RKO (cell line): ENCODE measurements around the gene DDIAS.

Experiments
- DNase-seq: peaks from one replicate; pipeline ENCODE4 v3.0.0-alpha.2; 2016; ENCODE audit warnings: low spot score

DDIAS gene

DNA sequence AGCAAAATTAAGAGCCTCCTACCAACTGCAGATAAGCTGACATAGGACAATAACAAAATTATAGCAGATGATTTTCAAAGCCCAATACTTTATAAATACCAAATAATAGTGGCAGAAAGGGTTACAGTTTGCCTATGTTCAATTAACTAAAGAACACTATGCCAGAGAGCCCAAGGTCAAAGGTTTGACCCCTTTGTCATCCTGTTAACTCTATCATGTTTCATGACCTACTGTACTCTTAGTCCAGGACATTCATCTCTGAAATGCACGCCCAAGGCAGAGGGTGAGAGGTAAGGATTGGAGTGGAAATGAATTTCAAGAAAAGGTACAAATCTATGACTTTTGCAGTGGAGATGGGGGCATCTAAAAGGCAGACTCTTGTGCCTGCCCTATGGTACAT lies 70.6 kb downstream of the DDIAS start:
- DNase-seq: no peak

DNA sequence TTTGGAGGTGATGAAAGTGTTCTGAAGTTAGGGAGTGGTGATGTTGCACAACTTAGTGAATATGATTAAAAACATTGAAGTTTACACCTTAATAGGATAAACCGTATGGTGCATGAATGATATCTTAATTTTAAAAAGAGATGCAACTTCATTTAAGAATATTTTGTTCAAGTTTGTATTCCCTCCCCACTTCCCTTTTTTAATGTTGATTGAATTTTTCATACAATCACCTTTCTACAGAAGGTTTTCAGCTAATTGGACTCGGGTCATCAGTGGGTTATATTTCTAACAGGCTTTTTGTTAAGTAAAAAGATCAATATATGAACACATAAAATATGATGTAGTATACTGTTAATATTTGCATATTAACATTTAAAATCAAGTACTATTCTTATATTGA lies 72.6 kb downstream of the DDIAS start:
- DNase-seq: no peak

DNA sequence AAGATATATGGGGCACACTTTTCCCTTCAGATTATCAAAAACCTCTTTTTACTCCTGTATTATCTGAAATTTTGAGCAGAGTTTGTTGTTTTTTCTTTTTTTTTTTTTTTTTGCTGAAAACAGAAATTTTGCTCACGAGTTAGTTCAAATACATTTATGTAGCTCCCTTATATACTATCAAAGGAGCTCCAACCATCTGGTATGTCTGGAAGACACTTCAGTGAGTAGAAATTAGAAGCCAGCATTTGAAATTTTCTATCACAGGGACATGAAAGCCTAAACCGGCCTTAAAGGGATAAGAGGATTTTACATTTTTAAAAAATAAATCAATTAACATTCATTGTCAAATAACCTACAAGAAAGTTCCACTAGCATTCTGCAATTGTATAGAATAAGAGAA lies 73.3 kb downstream of the DDIAS start:
- no peak for DNase-seq

DNA sequence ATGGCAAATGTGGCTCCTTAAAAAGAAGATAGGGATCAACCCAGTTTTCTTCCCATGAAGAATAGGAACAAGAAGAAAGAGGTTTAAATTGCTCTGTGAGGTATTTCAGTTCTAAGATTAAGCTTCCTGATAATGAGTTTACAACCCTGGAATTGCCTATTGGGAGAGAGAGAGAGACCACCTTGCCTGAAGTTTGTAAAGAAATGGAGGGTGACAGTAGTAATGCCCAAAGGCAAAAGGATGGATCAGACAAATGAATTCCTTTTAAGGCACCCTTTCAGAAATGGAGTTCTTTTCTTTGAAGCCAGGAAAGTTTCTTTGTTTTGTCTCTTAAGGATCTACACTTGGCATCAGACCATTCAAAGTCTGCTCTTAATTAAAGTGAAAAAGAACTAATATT lies 74.3 kb downstream of the DDIAS start:
- DNase-seq: no peak

DNA sequence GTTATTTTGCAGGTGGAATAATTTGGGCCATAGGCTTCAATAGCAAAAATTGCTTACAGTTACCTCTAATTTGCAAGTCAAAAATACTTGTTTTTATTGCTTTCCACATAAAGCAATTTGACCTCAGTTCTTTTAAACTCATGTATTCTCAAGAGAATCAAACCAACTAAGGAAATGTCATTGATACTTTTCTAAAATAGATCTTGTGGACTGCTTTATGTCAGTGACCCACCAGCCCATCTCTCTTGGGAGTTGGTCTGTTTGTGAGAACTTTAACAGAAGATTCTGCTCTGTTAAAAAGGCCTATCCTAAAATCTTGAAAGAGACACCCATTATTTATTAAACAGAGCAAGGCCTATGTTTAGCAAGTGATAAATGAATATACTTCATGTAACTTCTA lies 75.2 kb downstream of the DDIAS start:
- DNase-seq: no peak

DNA sequence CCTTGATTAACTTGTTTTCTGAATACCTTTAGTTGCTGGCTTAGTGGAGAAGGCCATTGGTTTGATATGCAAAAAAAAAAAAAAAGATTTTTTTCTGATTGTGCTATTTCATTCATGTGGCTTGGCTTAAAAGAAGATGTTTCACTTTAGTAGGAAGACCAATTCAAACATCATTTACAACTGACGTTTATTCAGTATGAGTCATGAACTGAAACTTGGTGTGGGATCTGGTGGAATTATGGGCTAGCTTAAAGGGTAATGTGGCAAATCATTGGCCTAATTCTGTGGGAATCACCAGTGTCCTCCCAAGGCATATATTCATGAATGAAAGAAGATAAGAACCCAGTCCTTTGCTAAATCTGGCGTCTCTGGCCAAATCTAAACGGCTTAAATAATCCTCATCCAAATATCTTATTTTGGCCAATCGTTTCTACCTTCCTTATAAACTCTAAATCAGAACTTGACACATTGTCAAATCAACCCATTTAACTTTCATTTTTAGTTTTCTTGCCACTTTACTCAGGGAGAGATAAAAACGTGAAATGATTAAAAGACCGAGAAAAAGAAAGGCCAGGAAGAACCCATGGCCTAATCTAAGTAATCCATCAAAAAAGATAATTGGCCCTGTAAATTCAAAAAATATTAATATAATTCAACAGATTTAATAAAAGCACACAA lies 77.0 kb downstream of the DDIAS start:
- no peak for DNase-seq

DNA sequence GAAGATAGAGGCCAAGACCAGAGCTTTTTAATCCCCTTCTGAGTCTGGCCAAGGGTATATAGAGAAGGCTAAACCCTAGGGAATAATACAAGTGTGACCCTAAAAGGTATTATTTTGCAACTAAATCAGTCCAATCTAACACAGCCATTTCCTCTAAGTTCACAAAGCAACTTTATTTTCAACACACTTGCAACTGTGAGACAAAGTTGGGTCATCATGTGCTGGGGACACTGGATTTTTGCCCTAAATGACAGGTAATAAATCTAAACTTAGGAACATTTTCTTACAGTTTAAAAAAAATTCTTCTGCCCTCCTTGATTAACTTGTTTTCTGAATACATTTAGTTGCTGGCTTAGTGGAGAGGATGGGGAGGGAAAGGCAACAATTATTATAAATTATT lies 78.3 kb downstream of the DDIAS start:
- no peak for DNase-seq

DNA sequence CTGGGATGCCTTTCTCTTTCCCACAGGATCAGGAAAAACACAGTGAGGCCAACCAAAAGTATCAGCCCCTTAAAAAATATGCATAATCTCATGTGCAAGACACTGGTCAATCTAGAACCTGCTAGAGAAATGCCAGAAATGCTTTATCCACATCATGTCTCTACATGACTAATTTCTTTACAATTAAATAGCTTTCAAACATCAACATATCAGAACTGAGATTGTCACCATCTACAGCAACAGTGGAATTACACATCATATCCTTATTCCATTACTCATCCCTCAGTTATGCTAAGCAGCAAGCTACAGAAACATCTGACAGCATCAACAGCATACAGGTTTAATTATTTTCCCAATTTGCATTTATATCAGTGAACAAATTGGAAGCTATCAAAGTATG lies 78.8 kb downstream of the DDIAS start:
- DNase-seq: peak; percentile 92

DNA sequence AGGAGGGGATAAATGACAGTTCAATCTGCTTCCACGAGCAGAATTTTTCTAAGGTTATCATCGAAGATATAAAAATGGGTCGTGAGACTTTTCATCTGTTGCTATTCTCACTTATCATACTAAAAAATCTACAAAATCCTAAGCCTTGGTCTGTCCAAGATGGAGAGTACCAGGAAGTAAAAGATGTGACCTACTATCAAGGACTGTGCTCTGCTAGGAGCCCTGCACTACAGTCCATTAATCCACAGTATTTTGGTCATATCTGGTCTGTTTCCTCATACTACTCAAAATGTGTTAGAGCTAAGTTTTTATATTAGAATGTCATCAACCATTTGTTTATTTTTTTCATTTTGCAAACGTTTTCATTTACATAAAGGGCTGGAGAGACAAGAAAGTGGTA lies 79.4 kb downstream of the DDIAS start:
- DNase-seq: no peak

DNA sequence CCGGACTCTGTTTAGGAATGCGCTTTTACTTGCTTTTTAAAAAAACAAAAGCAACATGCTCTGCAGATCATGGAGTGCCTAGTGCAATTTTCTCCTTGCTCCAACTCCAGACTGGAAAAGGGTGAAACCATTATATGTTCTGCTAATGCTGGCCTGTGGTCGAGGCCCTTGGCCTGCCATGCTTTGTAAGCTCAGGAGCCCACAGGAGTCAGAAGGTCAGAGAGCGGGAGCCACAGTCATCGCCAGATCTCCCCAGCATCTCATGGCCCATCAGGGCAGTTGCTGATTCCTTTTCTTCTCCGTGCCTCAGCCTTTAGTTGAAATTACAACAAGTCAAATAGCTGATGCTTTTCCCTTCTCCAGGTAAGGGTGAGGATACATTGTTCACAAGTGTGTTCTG lies 80.3 kb downstream of the DDIAS start:
- no peak for DNase-seq
